NCI-H2171 (cell line): Measurements from ENCODE around the gene DDX51.

Experiments used
- DNase-seq: peaks from one replicate; lab custom pipeline; 2025; lab: John Stamatoyannopoulos, UW

DDX51 gene

GRCh38 chr12:132144115-132144809, at the start of gene DDX51, which contains the start of gene NOC4L:
TSS of gene DDX51 (minus strand) at chr12:132144319. CDS start at chr12:132144296, 23 bp downstream.
TSS of gene NOC4L (plus strand) at chr12:132144457. CDS start at chr12:132144489, 32 bp downstream.
- DNase-seq, result peak; percentile 92

GRCh38 chr12:132191715-132192553, 47.8 kb upstream of the DDX51 start:
- no peak for DNase-seq

DNA sequence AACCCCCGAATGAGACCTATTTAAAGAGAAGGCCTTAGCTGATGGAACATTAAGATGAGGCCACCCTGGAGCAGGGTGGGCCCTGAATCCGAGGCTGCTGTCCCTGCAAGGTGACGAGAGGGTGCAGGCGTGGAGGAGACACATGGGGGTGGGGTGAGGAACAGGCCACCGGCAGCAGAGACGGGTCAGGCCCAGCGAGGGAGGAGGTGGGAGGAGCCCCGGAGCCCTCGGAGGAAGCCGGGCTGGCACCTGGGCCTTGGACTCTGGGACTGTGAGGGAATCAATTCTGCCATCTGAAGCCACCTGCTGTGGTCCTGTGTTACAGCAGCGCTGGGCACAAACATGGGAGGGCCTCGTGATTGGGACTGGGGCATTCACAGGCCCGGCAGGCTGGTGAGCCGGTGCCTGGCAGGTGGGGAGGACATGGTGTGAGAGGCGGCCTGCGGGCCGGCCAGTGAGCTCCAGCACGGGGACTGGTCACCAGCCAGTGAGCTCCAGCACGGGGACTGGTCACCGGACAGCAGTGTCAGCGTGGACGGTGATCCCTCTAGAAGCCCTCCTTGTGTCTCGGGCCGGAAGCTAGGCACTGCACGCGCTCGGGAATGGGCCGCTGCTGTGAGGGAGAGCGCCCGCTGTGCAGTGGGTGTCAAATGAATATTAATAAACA, 46.8 kb upstream of the DDX51 start:
- DNase-seq, result no peak

- DNase-seq, result no peak
These were observed 46.1 kb upstream of the DDX51 start for GRCh38 chr12:132190012-132190755.

GRCh38 chr12:132189378-132190011, 45.4 kb upstream of the DDX51 start:
- peak; percentile 89 for DNase-seq

DNA sequence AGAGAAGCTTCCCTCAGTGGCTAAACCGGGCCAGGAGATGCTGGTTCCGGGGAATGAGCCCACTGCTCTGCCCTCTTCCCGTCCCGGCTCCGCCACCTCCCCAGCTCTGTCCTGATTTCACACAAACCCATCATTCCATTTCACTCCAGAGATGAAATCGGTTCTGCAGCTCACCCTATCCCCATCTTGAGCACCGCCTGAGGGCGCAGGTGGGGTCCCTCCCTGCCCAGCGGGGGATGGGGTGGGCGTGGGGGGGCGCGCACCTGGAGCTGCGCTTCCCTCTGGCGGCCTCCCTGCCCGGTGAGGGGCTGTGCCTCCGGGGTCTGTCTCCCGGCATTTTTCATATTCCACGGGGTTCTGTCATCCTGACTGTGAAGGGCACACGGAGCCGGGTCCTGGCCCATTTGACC, 44.8 kb upstream of the DDX51 start:
- DNase-seq, result no peak

- no peak for DNase-seq
These were observed 44.4 kb upstream of the DDX51 start for GRCh38 chr12:132188451-132188901.

- no peak for DNase-seq
These were observed 43.7 kb upstream of the DDX51 start for GRCh38 chr12:132187646-132188450.

- DNase-seq, result no peak
These were observed 42.9 kb upstream of the DDX51 start for GRCh38 chr12:132186857-132187620.

- DNase-seq, result no peak
These were observed 42.2 kb upstream of the DDX51 start for GRCh38 chr12:132186208-132186856.

GRCh38 chr12:132185705-132186104, 41.6 kb upstream of the DDX51 start:
- DNase-seq, result no peak

DNA sequence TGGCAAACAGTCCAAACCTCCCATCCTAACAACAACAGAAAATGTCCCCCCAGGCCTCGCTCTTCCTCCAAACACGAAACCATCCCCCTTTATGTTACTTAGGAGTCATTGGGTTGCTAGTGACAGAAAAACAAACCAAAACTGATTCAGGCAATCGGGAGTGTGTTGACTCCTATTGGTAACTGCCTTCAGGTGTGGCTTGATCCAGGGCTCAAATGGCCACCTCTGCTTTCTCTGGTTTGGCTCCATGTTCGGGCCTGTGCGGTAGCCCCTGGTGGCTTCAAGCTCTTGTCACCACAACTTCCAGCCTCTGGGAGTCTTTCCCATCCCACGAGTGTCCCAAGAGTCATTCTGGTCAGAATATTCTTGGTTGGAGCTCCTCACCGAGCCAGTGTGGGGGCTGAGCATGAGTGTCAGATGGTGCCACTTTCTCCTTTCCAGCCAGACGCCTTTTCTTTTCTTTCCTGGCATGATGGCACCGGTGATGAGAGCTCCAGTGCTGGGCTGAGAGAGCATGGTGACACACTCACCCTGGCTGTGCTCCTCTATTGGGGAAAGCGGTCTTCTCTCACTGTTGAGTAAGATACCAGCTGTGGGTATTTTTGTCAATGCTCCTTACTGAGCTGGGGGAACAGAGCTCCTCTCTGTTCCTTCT, 38.7 kb upstream of the DDX51 start:
- no peak for DNase-seq

GRCh38 chr12:132182206-132182710, 38.1 kb upstream of the DDX51 start:
- no peak for DNase-seq

- DNase-seq, result no peak
These were observed 37.6 kb upstream of the DDX51 start for GRCh38 chr12:132181570-132182200.

- no peak for DNase-seq
These were observed 36.8 kb upstream of the DDX51 start for GRCh38 chr12:132180648-132181546.

- no peak for DNase-seq
These were observed 35.6 kb upstream of the DDX51 start for GRCh38 chr12:132179431-132180362.
